Measurements from ENCODE around the gene ZNF845. TPM values are rescaled to one million over a fixed set of nuclear protein-coding genes. Genes with fewer than 3 reads are reported as not detected.

ZNF845 gene
- total and polyA plus RNA-seq, 2 of the 4 experiments (the other 2 are of a cell fraction), result 1.2 to 9.5 TPM

GRCh38 chr19:53394522-53394973 is 61.0 kb downstream of the ZNF845 start:
- H3K14ac ChIP-seq (replicated peaks; ENCODE audit: low read depth, low read length), result no peak overlapping the region
- H2BK120ac ChIP-seq (ENCODE audit: low read depth, low read length), result no peak overlapping the region
- peaks cover 2 to 3% of the 10 kb centered on the region in 2 experiments; a peak in 2 of 4 replicates for H3K79me1 ChIP-seq (ENCODE audit: low read depth in 1 of 2, low read length in 2 of 2)
- H3K4me3 ChIP-seq (ENCODE audit: insufficient read depth, low read depth, low read length), result peak overlapping the region; percentile 42
- peak overlapping the region; percentile 73 for H3K4me2 ChIP-seq (ENCODE audit: low read depth, low read length)
- dilution Hi-C loops (cut with HindIII; ENCODE audit: low sequenced_read_pairs, unreplicated experiment) (no loop called here), intact Hi-C loops (cut with micrococcal nuclease) (loop anchor here (10.0 kb wide), 1 partner anchor 200 kb away; the partner anchor contains the start of gene ZNF665), in situ Hi-C loops (cut with MboI; ENCODE audit: low sequenced_read_pairs) (no loop called here)
- H3K56ac ChIP-seq (ENCODE audit: extremely low read depth, insufficient read depth, low read length), result no peak overlapping the region; the same call in 1 of the 2 replicates
- H3K9ac ChIP-seq (ENCODE audit: low read depth, low read length), result peak overlapping the region; percentile 44
- no peak overlapping the region for H2BK20ac ChIP-seq (ENCODE audit: low read depth, low read length)
- peaks cover 2% of the 10 kb centered on the region; the same call in 1 of the 2 replicates for H3K9me3 ChIP-seq (ENCODE audit: control insufficient read depth, insufficient read depth, low read length)
- WGBS, 2 experiments (ENCODE audit: extremely low coverage in 2 of 2, insufficient read length in 1 of 2), result 0% methylated on average over 4 of the region's 18 CpGs; no CpG with 5 or more reads in 1 of the 2 experiments
- peak; percentile 72 for ATAC-seq (ENCODE audit: low read depth)
- no peak overlapping the region; the same call in 1 of the 2 replicates for H3K23ac ChIP-seq (ENCODE audit: low read depth, low read length)
- H3K27me3 ChIP-seq (ENCODE audit: control insufficient read depth, insufficient read depth, low read length), result no peaks in the 10 kb centered on the region
- no peaks in the 10 kb centered on the region; the same call in 1 of the 2 replicates for H3K4me1 ChIP-seq (ENCODE audit: control insufficient read depth, insufficient read depth, low read length)
- no peak overlapping the region for H3K4ac ChIP-seq (ENCODE audit: low read depth, low read length)
- DNase-seq, result peak; percentile 61
- ChIA-PET CTCF (interaction anchor here (1.4 kb wide), 1 partner anchor 16 kb away, joined by 4 read pairs; no protein-coding TSS in a partner anchor), POLR2A (ENCODE audit: unreplicated experiment) (interaction anchor here (0.6 kb wide), 1 partner anchor 28 kb away, joined by 4 read pairs; no protein-coding TSS in a partner anchor)
- H3K18ac ChIP-seq (ENCODE audit: low read depth, low read length), result no peak overlapping the region
- peak overlapping the region; percentile 31 for H2AK9ac ChIP-seq (replicated peaks; ENCODE audit: low read depth, low read length, poor library complexity)
- TF ChIP-seq MAFK (IDR thresholded peaks at IDR 0.05; ENCODE audit: low read depth, low read length) (no peak), SMC3 (IDR thresholded peaks at IDR 0.05; ENCODE audit: low read depth, low read length) (no peak), ELK1 (IDR thresholded peaks at IDR 0.05; ENCODE audit: borderline replicate concordance, low read depth, low read length) (no peak), CHD1 (IDR thresholded peaks at IDR 0.05; ENCODE audit: low read depth, low read length) (no peak), POLR2A (IDR thresholded peaks at IDR 0.05; ENCODE audit: low read depth, low read length) (no peak), RFX5 (IDR thresholded peaks at IDR 0.05; ENCODE audit: low read depth, low read length) (no peak), USF2 (IDR thresholded peaks at IDR 0.05; ENCODE audit: low read depth, low read length) (no peak), RAD21 (IDR thresholded peaks at IDR 0.05; ENCODE audit: low read length) (no peak), BHLHE40 (IDR thresholded peaks at IDR 0.05; ENCODE audit: low read depth, low read length) (no peak)
- H4K91ac ChIP-seq (ENCODE audit: insufficient read depth, low read depth, low read length), result no peak overlapping the region
- no peaks in the 10 kb centered on the region for H4K20me1 ChIP-seq (ENCODE audit: insufficient read depth, low read length)
- H3K9me1 ChIP-seq (ENCODE audit: insufficient read depth, low read length), result no peaks in the 10 kb centered on the region
- no peak overlapping the region for H4K5ac ChIP-seq (ENCODE audit: low read depth, low read length)
- H2BK5ac ChIP-seq (ENCODE audit: low read depth, low read length, poor library complexity, severe bottlenecking), result peak overlapping the region; percentile 23
- peaks cover 8% of the 10 kb centered on the region for H3K36me3 ChIP-seq (ENCODE audit: control insufficient read depth, insufficient read depth, low read length)
- peak overlapping the region; percentile 86 for H2AFZ ChIP-seq (replicated peaks; ENCODE audit: low read length, poor library complexity)
- no TSS peak for BruUV-seq (replicated peaks)
- H3K27ac ChIP-seq (ENCODE audit: insufficient read depth, low read length), result peak overlapping the region; percentile 70
- H4K8ac ChIP-seq (ENCODE audit: low read depth in 2 of 2, low read length in 2 of 2), result peak overlapping the region; percentile 40 to 80; a peak in 3 of 4 replicates
- no peak overlapping the region for H2AK5ac ChIP-seq (ENCODE audit: low read depth, low read length)
- no peak overlapping the region for H2BK15ac ChIP-seq (ENCODE audit: low read depth, low read length)
